ENCODE measurements around the gene RNPEPL1. TPM values are rescaled to one million over a fixed set of nuclear protein-coding genes. Genes with fewer than 3 reads are reported as not detected.

Gene RNPEPL1
- total RNA-seq, 4 donors from 2014 or later = 49.1 to 127 (median 55.5) TPM

DNA sequence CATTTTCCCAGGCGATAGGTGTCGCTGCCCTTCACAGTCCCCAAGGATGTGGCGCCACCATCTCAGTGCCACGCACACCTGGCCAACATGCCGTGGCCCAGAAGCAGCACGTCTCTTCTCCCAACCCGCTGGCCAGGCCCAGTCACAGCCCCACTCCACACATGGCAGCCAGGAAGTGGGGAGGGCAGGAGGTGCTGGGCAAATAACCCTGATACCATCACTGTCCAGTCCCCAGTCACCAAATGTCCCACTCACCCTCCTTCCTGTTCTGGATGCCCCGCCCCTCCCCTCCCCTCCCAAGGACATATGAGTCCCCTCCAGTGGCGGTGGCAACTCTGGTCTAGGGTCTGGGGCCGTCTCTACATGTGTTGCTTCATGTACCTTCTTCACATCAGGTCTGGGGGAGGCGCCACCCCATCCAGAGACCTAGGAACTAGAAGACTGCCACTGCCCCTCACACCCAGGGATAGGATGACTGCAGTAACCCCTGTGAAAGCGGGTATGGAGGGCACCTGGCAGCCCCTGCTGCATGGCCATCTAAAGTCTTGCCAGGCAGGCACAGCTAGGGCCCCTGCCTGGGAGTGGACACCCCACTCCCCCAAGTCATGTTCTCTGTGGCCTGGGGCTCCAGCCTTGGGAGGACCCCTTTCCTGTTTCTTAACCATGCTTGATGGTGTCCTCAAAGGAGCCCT, 10.9 kb downstream of the RNPEPL1 start:
- ATAC-seq = no peak
- Histone ChIP-seq H3K4me1 (peaks cover 0 to 40% (median 5%) of the 10 kb centered on the region in 3 donors), H3K36me3 (peaks cover 0 to 58% of the 10 kb centered on the region in 2 donors), H3K9me3 (no peaks in the 10 kb centered on the region), H3K27me3 (no peaks in the 10 kb centered on the region), H3K27ac (peak overlapping the region in 3 of 4 donors; percentile 59 to 66 (median 62)), H3K4me3 (no peak overlapping the region)
- TF ChIP-seq CTCF (IDR thresholded peaks at IDR 0.05) = no peak
- no peak for TF ChIP-seq POLR2A (IDR thresholded peaks at IDR 0.05)
- no peak for TF ChIP-seq POLR2AphosphoS5 (IDR thresholded peaks at IDR 0.05)
- no peak for TF ChIP-seq EP300 (IDR thresholded peaks at IDR 0.05)
- WGBS, 2 donors (ENCODE audit: low coverage in 1 of 2) = 100% methylated on average over 4 of the region's 12 CpGs; no CpG with 5 or more reads in 1 of the 2 donors

DNA sequence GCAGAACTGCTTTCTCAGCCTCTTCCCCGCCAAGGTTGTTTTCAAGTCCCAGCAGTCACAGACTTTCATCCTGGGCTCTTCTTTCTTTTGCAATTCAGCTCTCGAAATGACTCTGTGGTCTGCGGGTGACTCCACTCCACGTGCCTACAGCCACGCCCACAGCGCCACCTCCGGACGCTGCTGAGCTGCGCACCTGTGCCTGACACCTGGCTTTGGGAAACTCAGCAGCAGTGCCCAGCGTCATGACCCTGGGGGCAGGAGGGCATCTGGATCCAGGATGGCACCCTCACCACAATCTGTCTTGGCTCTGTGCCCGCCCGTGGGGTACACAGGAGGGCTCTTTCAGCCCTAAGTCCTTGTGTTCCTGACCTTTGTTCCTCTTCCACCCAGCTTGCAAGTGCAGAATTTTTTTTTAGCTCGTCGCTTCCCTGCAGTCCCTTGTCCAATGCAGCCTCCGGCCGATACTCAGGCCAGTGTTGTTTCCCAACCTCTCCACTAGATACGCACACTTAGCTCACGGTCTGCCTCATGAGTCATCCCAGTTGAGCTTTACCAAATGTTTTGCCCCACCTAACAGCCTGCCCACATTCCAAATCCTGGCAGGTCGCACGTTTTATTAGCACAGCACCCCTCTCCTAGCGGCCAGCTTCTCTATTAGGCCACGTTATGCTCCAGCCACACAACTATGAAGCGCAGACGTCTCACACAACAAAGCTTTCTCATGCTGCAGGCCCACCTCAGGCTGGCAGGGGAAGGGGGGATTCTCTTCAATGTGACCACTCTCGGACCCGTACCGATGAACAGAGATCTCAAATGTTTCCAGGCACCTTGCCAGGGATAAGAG, 11.7 kb downstream of the RNPEPL1 start:
- 32 to 56% methylated on average over 6 to 15 of the region's 27 CpGs for WGBS, 2 donors (ENCODE audit: low coverage in 1 of 2)
- no peaks in the 10 kb centered on the region for H3K27me3 ChIP-seq
- H3K9me3 ChIP-seq = no peaks in the 10 kb centered on the region
- TF ChIP-seq POLR2A (IDR thresholded peaks at IDR 0.05) (no peak), CTCF (IDR thresholded peaks at IDR 0.05) (peak in 1 of 4 experiments; percentile 6), POLR2AphosphoS5 (IDR thresholded peaks at IDR 0.05) (peak; percentile 58)
- peaks cover 0 to 47% (median 13%) of the 10 kb centered on the region in 3 donors for H3K4me1 ChIP-seq
- ATAC-seq = peak; percentile 92
- H3K36me3 ChIP-seq = peaks cover 0 to 50% of the 10 kb centered on the region in 2 donors
- peak overlapping the region in 3 of 4 donors; percentile 59 to 66 (median 62) for H3K27ac ChIP-seq
- H3K4me3 ChIP-seq = no peak overlapping the region

GRCh38 chr2:240581811-240582210, 13.5 kb downstream of the RNPEPL1 start:
- no peak for ATAC-seq
- Histone ChIP-seq H3K27me3 (no peaks in the 10 kb centered on the region), H3K4me3 (no peak overlapping the region)

GRCh38 chr2:240582781-240583180, 14.5 kb downstream of the RNPEPL1 start:
- peaks cover 0 to 22% of the 10 kb centered on the region in 2 donors for H3K36me3 ChIP-seq
- no peaks in the 10 kb centered on the region for H3K9me3 ChIP-seq
- no peak overlapping the region for H3K4me3 ChIP-seq
- H3K4me1 ChIP-seq = peaks cover 0 to 64% (median 24%) of the 10 kb centered on the region in 3 donors
- no peaks in the 10 kb centered on the region for H3K27me3 ChIP-seq
- TF ChIP-seq POLR2AphosphoS5 (IDR thresholded peaks at IDR 0.05) (no peak), CTCF (IDR thresholded peaks at IDR 0.05) (no peak)
- ATAC-seq = no peak
- H3K27ac ChIP-seq = no peak overlapping the region
- WGBS, 2 donors (ENCODE audit: low coverage in 1 of 2) = 72 to 75% methylated on average over 2 to 3 of the region's 3 CpGs

More at GRCh38 chr2:240581811-240582210, 13.5 kb downstream of the RNPEPL1 start:
- no peak for TF ChIP-seq EP300 (IDR thresholded peaks at IDR 0.05)
- TF ChIP-seq POLR2A (IDR thresholded peaks at IDR 0.05) = no peak
- no peak for TF ChIP-seq POLR2AphosphoS5 (IDR thresholded peaks at IDR 0.05)
- TF ChIP-seq CTCF (IDR thresholded peaks at IDR 0.05) = no peak
- no peak overlapping the region for H3K27ac ChIP-seq
- H3K36me3 ChIP-seq = peaks cover 0 to 32% of the 10 kb centered on the region in 2 donors
- H3K9me3 ChIP-seq = no peaks in the 10 kb centered on the region
- WGBS, 2 donors (ENCODE audit: low coverage in 1 of 2) = 89 to 100% methylated on average over 1 to 3 of the region's 5 CpGs
- peaks cover 0 to 56% (median 20%) of the 10 kb centered on the region in 3 donors for H3K4me1 ChIP-seq
